Measurements from ENCODE around the gene KRTAP4-8. TPM values are rescaled to one million over a fixed set of nuclear protein-coding genes. Genes with fewer than 3 reads are reported as not detected.
"Not testable (repeated sequence)": the region's sequence is repeated elsewhere in the genome, so short reads cannot be mapped to it uniquely, and the experiment has no call there.

Gene KRTAP4-8
- total and polyA plus RNA-seq, 2 of the 13 experiments (the other 11 are each of a cell fraction or from before 2014, with no cell fraction given) = not detected

DNA sequence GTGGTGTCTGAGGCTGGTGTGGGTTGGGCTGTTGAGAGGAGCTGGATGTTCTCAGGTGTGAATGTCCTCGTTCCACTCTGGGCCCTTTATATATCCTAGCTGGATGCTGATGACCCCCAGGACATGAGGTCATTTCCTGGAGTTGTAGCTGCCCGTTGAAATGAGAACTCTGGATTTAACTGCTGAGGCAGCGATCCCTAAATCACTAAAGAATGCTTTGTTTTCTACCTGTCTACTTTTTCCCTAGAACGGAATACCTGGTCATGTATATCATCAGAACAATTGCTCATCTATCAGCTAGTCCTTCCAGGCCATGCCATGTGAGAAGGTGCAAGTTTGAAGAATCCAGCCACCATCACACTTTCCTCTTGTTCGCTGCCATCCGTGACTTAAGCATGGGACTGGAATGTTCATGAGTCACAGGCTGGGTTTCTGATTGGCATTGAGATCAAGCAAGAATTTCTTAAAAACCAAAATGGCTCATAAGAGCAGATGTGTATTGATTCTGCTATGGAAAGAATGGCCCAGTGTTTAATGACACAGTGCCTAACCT, 37.8 kb downstream of the KRTAP4-8 start, which contains the start of gene KRTAP2-3 (continued):
- TF ChIP-seq, protein P1, sequence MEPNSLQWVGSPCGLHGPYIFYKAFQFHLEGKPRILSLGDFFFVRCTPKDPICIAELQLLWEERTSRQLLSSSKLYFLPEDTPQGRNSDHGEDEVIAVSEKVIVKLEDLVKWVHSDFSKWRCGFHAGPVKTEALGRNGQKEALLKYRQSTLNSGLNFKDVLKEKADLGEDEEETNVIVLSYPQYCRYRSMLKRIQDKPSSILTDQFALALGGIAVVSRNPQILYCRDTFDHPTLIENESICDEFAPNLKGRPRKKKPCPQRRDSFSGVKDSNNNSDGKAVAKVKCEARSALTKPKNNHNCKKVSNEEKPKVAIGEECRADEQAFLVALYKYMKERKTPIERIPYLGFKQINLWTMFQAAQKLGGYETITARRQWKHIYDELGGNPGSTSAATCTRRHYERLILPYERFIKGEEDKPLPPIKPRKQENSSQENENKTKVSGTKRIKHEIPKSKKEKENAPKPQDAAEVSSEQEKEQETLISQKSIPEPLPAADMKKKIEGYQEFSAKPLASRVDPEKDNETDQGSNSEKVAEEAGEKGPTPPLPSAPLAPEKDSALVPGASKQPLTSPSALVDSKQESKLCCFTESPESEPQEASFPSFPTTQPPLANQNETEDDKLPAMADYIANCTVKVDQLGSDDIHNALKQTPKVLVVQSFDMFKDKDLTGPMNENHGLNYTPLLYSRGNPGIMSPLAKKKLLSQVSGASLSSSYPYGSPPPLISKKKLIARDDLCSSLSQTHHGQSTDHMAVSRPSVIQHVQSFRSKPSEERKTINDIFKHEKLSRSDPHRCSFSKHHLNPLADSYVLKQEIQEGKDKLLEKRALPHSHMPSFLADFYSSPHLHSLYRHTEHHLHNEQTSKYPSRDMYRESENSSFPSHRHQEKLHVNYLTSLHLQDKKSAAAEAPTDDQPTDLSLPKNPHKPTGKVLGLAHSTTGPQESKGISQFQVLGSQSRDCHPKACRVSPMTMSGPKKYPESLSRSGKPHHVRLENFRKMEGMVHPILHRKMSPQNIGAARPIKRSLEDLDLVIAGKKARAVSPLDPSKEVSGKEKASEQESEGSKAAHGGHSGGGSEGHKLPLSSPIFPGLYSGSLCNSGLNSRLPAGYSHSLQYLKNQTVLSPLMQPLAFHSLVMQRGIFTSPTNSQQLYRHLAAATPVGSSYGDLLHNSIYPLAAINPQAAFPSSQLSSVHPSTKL (CRISPR knock-in tag; IDR thresholded peaks at IDR 0.05) = 0 out of 2 replicates have a peak, but pooled peaks have one; percentile 13

- Histone ChIP-seq H3K4me2 (ENCODE audit: low read depth, low read length) (peak overlapping the region; percentile 51), H3K9ac (ENCODE audit: insufficient read depth, low read depth, low read length) (peak overlapping the region; percentile 51), H3K27ac (ENCODE audit: extremely low read length, insufficient read depth, low read length) (peak overlapping the region; percentile 79), H3K4me1 (ENCODE audit: insufficient read depth, low read length) (peaks cover 55% of the 10 kb centered on the region)
- FAIRE-seq; H3K9me3 ChIP-seq (ENCODE audit: low read length); H2AFZ ChIP-seq (ENCODE audit: low read length); H3K4me3 ChIP-seq (replicated peaks in 1 of 3; ENCODE audit: insufficient read depth in 1 of 3, low read depth in 2 of 3, low read length in 3 of 3); H3K36me3 ChIP-seq (replicated peaks in 1 of 2; ENCODE audit: control insufficient read depth in 1 of 2, insufficient read depth in 2 of 2, low read length in 2 of 2); BruUV-seq (replicated peaks); H4K20me1 ChIP-seq (ENCODE audit: insufficient read depth, low read length); H3K27me3 ChIP-seq (ENCODE audit: control insufficient read depth in 1 of 2, insufficient read depth in 2 of 2, low read length in 2 of 2); H3K79me2 ChIP-seq (ENCODE audit: insufficient read depth, low read length); CTCF ChIA-PET (ENCODE audit: low intra/inter-chr PET ratio, low total read pairs); TF ChIP-seq GABPA (IDR thresholded peaks at IDR 0.05; ENCODE audit: low read depth, low read length): not testable (repeated sequence)
- DNase-seq (ENCODE audit: low spot score) (peak; percentile 99), ATAC-seq (peak; percentile 91)
- in situ Hi-C loops (cut with HindIII; ENCODE audit: extremely low pct_ligation_motif_present, low pct_unique_long_range_greater_than_20kb) (loop anchor here (5.0 to 10.0 kb wide), 2 partner anchors 52 to 105 kb away; partner anchors contain the start of gene KRTAP3-1), intact Hi-C loops (cut with micrococcal nuclease; ENCODE audit: unreplicated experiment) (loop anchor here (2.0 kb wide), 1 partner anchor 51 kb away; the partner anchor contains the start of gene KRTAP3-1)
- 23% methylated on average over 8 of the region's 31 CpGs for WGBS (ENCODE audit: low lambda C conversion rate)
- POLR2A ChIA-PET = interaction anchor here (0.7 to 1.6 kb wide), 10 partner anchors 11 to 157 kb away, joined by 3 to 15 read pairs (median 4); partner anchors contain the start of gene KRTAP3-1
- TF ChIP-seq TBL1XR1 (IDR thresholded peaks at IDR 0.05; ENCODE audit: borderline replicate concordance, low read length, partially characterized antibody) (peak; percentile 55), CREB1 (IDR thresholded peaks at IDR 0.05) (peak; percentile 35; the same call in 1 of the 2 replicates), CREB1 (CRISPR knock-in tag; IDR thresholded peaks at IDR 0.05) (peak; percentile 67; the same call in 1 of the 2 replicates), PHF21A (CRISPR knock-in tag; IDR thresholded peaks at IDR 0.05) (peak; percentile 60), ETV5 (CRISPR knock-in tag; IDR thresholded peaks at IDR 0.05; ENCODE audit: borderline replicate concordance) (peak; percentile 59; the same call in 1 of the 2 replicates), MBD4 (IDR thresholded peaks at IDR 0.05; ENCODE audit: borderline replicate concordance, low read length) (peak; percentile 79; the same call in 1 of the 2 replicates), GABPA (CRISPR knock-in tag; IDR thresholded peaks at IDR 0.05; ENCODE audit: low read depth) (0 out of 2 replicates have a peak, but pooled peaks have one; percentile 30), HMG20A (CRISPR knock-in tag; IDR thresholded peaks at IDR 0.05; ENCODE audit: borderline replicate concordance) (peak; percentile 97; the same call in 1 of the 2 replicates), ZBTB25 (CRISPR knock-in tag; IDR thresholded peaks at IDR 0.05) (0 out of 2 replicates have a peak, but pooled peaks have one; percentile 17), GFI1 (CRISPR knock-in tag; IDR thresholded peaks at IDR 0.05; ENCODE audit: borderline replicate concordance) (peak; percentile 97), TBX3 (IDR thresholded peaks at IDR 0.05; ENCODE audit: borderline replicate concordance) (peak; percentile 56; the same call in 1 of the 2 replicates)
Observed at GRCh38 chr17:41059276-41060051, 38.5 kb downstream of the KRTAP4-8 start.

Measured in HepG2 (cell line).